Stimulated activated naive CD8-positive, alpha-beta T cell treated with anti-CD3 and anti-CD28 coated beads, Interleukin-15, Interleukin-2, amounts not matched to agents 100 U/mL and 50 U/mL, for 24 hours (primary cell): ENCODE results near the gene ITGA7.

Source experiments
- ATAC-seq: fragments of 150-1000 bp; cut with Tn5 transposase; one replicate; pipeline ENCODE4 v1.10.0; 2021
- DNase-seq: peaks from one replicate; pipeline ENCODE4 v3.0.0; 2021

The ITGA7 gene

DNA sequence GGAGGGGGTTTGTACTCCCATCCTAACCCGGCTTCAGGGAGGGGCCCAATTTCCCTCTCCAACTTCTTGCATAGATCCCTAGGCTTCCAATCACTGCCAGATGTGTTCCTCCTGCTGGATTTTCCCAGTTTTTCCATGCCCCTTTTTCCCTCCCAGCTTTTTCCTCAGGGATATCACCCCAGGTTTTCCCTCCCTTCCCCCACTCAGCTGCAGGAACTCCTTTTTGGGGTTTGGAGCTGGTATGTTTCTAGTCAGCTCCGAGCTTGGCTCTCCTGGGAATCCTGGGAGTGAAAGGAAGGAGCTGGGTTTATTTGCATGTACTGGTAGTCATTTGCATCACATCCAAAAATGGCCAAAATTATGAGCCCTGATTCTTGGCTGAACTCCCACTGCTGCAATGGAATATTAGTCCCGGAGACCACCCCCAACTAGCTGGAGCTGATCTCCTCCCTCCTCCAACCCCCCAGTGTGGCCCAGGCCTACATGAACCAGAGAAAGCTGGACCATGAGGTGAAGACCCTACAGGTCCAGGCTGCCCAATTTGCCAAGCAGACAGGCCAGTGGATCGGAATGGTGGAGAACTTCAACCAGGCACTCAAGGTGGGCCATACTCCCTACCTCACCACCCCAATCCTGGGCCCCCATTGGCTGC, 11.0 kb upstream of the ITGA7 start:
- ATAC-seq, result no peak
- DNase-seq, result no peak

- ATAC-seq (no peak), DNase-seq (no peak)
Observed at GRCh38 chr12:55718015-55718414, 10.3 kb upstream of the ITGA7 start.

DNA sequence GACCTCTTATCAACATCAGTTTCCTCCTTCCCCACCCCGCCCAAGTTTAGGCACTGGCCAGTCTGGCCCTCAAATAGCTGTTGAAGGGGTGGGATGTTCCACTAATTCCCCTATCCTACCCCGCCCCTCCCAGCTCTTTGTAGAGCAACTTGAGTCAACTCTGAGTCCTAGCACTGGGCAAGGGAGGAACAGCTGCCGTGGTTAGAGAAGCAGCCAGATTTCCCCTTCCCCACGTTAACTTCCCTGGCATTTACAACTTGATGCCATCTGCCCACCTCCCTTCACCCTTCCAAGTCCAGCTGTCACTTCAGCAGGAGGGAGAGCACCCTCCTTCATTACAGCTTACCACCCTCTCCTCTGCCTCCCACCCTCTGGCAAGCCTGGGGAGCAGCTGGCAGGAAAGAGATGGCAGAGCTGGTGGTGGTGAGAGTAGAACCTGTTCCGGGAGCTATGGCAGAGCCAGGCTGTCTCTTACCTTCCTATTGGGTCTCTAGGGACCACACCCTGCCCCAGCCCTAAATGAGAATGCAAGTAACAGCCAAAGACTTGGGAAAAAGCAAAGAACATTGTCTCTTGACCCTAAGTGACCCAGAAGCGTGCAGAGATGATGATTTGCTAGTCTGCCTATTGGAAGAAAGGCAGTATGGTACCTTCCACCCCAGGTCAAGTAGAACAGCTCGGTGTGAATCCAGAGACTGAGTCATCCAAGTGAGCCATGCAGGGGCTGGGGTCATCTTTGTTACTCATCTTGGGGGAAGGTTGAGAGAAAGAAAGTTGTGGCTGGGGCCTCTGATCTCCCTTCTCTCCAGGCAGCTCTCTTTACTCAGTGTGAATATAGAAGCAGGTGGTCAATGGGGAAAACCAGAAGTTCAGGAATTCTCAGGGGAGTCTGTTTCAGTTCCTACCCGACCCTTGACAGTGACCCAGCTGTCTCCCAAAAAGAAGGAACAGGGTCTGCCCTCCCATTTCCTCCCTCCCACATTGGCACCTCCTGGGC, 9.6 kb upstream of the ITGA7 start:
- ATAC-seq (peak; percentile 56), DNase-seq (no peak)

DNA sequence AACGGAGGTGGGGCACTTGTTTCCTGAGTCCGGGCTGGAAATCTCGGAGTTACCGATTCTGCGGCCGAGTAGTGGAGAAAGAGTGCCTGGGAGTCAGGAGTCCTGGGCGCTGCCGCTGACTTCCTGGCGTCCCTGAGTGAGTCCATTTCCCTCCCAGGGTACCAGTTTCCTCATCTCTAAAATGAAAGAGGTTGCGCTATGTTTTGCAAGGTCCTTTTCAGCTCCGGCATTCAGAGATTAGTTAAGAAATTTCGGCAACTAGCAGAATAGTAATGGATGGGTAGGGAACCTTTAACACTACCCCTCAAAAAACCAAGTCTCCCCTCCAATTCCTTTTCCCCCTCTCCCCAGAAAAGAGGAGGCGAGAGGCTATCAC, 8.9 kb upstream of the ITGA7 start:
- ATAC-seq (no peak), DNase-seq (no peak)

DNA sequence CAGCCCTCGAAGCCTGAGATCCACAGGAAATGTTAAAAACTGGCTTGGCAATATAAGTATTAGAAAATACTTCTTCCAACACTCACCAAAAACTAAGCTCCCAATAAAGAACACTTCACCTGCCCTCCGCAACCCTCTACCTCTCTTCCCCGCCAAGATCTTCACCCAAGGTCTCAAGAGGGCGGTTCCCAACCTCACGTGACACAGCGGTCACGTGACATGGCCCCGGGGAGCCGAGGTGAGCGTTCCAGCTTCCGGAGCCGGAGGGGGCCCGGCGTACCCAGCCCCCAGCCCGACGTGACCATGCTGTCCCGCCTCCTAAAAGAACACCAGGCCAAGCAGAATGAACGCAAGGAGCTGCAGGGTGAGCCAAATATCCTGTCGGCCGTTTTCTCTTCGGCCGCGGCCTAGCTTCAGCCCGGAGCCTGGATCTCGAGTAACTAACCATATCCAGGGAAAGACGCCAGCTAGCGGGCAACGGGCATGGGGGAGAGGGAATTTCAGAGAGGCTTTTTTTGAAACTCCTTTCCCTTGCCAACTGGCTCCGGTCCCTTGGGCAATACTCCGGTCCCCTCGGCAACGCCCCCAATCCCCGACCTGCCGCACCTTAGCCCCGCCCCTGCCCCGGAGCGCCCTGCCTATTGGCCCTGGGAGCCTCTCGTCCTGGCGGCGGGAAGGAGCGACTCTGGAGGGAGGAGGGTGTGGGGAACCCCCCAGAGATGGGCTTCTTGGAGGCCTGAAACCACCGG, 8.3 kb upstream of the ITGA7 start, which contains the start of gene BLOC1S1:
TSS of gene BLOC1S1 (plus strand) at position 214 of the 749 bp plus-strand sequence. CDS start at position 220, 6 bp downstream.
- ATAC-seq (peak; percentile 93), DNase-seq (peak; percentile 97)

GRCh38 chr12:55715169-55715764, 7.6 kb upstream of the ITGA7 start:
- no peak for ATAC-seq
- DNase-seq, result no peak

GRCh38 chr12:55713721-55714120, 6.0 kb upstream of the ITGA7 start:
- DNase-seq, result no peak
- no peak for ATAC-seq

DNA sequence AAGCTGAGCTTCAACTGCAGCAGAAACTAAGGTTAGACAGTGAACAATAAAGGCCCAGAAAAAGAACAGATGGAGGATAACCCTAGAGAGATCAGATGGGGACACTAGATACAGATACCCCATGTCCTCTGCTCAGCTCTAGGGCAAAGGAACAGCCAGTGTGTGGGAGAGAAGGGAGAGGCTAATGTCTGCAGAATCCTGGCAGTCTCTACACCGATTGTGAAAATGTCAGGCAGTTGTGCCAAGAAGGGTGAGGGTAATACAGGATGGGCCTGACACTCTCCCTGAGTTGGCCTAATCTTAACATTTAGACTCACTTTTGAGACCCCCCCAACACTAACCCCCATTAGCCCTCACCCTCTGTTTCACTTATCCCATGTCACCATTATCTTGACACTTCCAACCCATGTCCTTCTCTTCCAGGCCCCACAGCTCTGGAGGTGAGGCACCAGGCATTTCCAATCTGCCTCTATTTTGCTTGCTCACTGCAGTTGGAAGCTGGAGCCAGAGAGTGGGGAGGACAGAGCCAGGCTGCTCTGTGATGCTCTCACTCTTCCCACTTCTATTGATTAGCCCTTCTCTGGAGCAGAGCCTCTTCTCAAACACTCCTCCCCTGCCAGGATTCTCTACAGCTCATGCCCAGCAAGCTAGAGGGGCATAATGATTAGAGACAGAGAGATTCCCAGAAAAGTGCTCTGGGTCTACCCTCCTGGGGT, 5.2 kb upstream of the ITGA7 start:
- DNase-seq, result no peak
- no peak for ATAC-seq

DNA sequence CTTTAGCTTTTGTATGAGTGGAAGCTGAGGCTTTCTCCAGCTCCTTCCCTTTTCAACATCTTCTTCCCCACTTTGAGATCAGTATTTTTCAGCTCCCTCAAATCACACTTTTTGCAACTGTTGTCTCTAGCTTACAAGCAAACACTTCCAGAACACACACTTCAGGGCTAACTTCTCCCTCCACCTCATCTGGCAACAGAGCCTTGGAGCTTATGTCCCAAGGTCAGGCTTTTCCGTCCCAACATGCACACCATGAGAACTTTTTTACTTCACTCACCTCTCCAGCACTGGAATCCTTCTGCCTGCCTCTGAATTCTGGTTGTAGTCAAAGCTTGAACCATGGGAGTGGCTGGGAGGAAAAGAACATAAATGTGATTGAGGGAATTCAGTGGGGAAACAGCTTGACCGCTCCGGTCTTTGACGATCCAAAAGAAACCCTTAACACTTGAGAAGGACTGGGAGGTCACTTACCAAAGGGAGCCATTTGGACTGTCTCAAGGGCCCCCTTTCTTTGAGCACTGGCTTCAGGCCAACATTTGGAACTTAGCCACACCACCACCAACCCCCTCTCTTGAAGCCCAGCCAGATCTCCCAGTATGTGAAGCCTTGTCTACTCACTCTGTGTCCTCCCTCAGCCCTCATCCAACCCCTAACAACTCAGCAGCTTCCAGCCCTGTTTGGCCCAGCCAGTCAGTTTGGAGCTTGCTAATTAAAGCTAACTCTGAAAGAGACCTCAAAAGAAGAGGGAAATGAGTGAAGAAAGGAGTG, 4.3 kb upstream of the ITGA7 start:
- ATAC-seq (no peak), DNase-seq (no peak)

- ATAC-seq, result no peak
- no peak for DNase-seq
Observed at GRCh38 chr12:55708695-55709233, 1.1 kb upstream of the ITGA7 start.

DNA sequence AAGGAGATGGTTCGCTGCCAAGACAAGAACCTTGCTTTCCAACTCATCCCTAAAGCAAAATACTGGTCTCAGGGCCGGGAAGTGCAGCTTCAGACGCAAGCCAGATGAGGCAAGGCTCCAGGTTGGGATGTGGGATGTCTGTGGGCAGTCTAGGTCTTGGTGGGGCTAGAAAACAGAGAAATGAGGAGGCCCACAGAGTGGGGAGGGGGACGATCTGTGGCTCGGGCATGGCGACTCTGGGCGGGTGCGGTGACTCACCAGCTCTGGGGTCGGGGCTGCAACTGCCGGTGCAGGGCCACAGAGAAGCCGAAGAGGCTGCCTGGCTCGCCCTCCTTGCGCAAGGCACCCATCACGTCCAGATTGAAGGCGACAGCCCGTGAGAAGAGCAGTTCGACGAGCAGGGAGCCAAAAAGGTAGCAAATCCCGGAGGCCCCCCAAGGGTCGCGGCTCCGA, 459 bp downstream of the ITGA7 start:
- ATAC-seq, result no peak
- DNase-seq, result peak; percentile 24

- ATAC-seq, result no peak
- no peak for DNase-seq
Observed at GRCh38 chr12:55706568-55707218, 1.0 kb downstream of the ITGA7 start.

DNA sequence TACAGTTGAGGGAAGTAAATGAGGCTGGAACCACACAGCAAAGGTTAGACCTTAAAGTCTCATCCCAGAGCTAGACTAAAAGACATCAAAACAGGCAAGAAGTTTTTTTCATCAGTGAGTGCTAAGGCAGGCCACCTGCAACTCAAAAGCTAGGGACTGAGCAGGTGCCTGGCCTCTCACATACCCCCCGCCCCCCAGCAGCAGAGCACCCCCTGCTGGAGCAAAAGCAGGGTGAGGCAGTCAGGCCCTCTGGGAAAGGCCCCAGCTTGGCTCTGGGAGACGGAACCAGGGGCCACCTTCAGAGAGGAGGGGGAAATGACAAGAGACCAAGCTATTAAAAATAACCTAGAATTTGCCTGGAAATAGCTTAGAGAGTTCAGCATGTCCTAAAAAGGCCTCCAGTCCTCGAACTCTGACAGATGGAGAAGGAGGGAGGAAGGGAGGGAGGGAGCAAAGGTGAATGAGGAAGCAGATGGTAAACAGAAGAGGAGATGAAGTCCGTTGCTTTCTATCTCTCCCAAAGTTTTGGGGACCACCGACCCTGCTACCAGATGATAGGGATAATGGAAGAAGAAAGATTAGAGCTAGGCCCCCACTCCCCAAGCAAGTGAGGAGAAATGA, 1.8 kb downstream of the ITGA7 start:
- DNase-seq (peak; percentile 35), ATAC-seq (no peak)

GRCh38 chr12:55704824-55705718, 2.6 kb downstream of the ITGA7 start:
- no peak for DNase-seq
- no peak for ATAC-seq

DNA sequence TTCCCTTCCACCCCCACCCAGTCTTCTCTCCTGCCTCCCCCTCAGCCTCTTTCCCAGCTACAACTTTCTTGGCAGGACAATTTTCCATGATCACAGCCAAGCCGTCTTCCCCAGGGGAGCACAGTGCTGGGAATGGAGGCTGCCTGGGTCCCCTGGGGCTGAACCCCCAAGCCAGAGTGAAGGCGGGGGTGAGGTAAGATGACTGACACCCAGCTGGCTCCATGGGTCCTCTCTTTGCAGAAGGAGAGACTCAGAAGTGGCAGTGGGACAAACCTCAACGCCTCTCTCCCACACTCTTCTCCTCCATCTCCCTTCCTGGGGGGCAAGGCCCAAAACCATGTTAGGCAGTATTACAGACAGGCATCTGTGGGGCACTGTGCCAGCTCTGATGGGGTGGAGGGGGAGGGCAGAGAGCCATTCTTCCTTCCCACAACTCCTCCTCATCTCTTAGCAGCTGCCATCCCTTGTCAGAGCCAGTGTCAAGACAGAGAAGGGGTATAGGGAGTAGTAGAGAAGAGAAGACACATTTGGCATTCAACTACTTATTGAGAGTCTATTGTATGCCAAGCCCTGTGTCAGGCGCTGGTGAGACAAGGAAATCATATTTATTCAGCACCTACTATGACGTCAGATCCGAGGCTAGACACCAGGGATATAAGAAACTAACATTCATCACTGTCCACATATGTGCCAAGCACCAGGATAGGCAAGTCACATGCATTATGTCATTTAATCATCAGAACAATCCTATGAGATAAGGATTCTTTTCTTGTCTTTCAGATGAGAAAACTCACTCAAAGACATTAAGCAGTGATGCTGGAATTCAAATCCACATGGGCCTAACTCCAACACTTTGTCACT, 3.6 kb downstream of the ITGA7 start:
- no peak for ATAC-seq
- no peak for DNase-seq

DNA sequence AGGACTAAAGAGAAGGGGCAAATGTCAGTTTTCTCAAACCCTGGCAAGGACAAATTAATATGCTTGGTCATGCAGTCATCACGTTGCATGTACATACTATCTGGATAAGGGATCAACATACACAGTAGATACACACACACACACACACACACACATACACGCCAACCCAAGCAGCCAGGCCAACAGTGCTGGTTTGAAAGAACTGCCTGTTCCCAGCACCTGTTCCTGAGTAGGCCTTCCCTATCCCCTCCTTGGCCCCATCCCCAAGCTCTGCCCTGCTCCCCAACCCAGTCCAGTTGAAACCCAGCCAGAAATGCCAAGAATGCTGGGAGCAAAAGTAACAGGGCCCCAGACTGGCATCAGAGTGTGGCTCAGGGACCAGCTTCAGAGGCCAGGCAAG, 4.4 kb downstream of the ITGA7 start:
- DNase-seq (no peak), ATAC-seq (no peak)

DNA sequence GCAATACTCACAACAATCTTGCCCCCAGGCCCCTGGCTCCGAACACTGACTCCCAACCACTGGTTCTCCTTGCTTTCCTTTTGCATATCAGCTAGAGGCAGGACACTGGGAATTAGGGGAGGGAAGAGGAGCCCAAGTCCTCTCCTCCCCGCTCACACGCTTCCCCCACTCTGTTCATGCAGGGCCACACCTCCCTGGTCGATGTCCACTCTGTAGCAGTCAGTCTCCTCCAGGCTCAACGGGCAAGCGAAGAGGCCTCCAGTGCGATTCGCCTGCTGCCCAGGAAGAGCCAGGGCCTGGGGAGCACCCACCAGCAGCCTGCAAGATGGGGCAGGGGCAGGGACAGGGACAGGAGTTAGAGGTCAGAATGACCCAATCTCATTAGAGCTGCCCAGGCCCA, 4.8 kb downstream of the ITGA7 start:
- DNase-seq, result no peak
- no peak for ATAC-seq
